GM12875 (cell line): ENCODE results near the gene RNASEH1.
"Not testable (repeated sequence)": the region's sequence is repeated elsewhere in the genome, so short reads cannot be mapped to it uniquely, and the experiment has no call there.

Experiments
- H3K4me3 ChIP-seq: one replicate; pipeline ENCODE4 v1.5.1; 2011; ENCODE audit warnings: low read depth, low read length, control low read depth
- CTCF ChIP-seq: IDR thresholded peaks from 2 replicates; pipeline ENCODE4 v1.5.1; 2011; ENCODE audit warnings: low read depth, mild to moderate bottlenecking, control low read depth, inconsistent platforms, low read length, moderate library complexity, borderline replicate concordance; ENCODE audit not compliant: insufficient read depth

The RNASEH1 gene

GRCh38 chr2:3500326-3500899 is 57.7 kb downstream of the RNASEH1 start:
- no peak overlapping the region for H3K4me3 ChIP-seq
- TF ChIP-seq CTCF: no peak

GRCh38 chr2:3498783-3499394 is 59.2 kb downstream of the RNASEH1 start:
- no peak overlapping the region for H3K4me3 ChIP-seq
- TF ChIP-seq CTCF: no peak

GRCh38 chr2:3496708-3497080 is 61.4 kb downstream of the RNASEH1 start:
- H3K4me3 ChIP-seq: not testable (repeated sequence)
